Measurements from ENCODE around the gene TRMU. TPM values are rescaled to one million over a fixed set of nuclear protein-coding genes. Genes with fewer than 3 reads are reported as not detected.

Gene TRMU
- total and polyA plus RNA-seq, 4 donors, result 14.3 to 34.4 (median 18.6) TPM

GRCh38 chr22:46356496-46357480, 21.3 kb downstream of the TRMU start:
- Histone ChIP-seq H3K4me3 (ENCODE audit: low read depth in 1 of 3, low read length in 3 of 3) (no peak overlapping the region), H3K4me1 (ENCODE audit: control insufficient read depth in 4 of 4, insufficient read depth in 4 of 4, low read length in 3 of 4) (peaks cover 0 to under 1% (median 0%) of the 10 kb centered on the region in 4 donors), H3K36me3 (ENCODE audit: control insufficient read depth in 4 of 4, insufficient read depth in 3 of 4, low read depth in 1 of 4, low read length in 3 of 4) (peaks cover 7 to 46% (median 27%) of the 10 kb centered on the region in 4 donors), H3K9ac (ENCODE audit: low read depth in 1 of 2, low read length in 2 of 2) (no peak overlapping the region), H3K27ac (ENCODE audit: low read depth in 1 of 2, low read length in 2 of 2) (no peak overlapping the region), H3K27me3 (ENCODE audit: control insufficient read depth in 4 of 4, insufficient read depth in 4 of 4, low read length in 3 of 4) (no peaks in the 10 kb centered on the region), H3K9me3 (ENCODE audit: control insufficient read depth in 4 of 4, low read length in 3 of 4) (no peaks in the 10 kb centered on the region)
- TF ChIP-seq REST (IDR thresholded peaks at IDR 0.05) (no peak), EGR1 (IDR thresholded peaks at IDR 0.05; ENCODE audit: low read depth in 2 of 2) (no peak), SP1 (IDR thresholded peaks at IDR 0.05) (no peak), JUND (IDR thresholded peaks at IDR 0.05) (no peak), RXRA (IDR thresholded peaks at IDR 0.05) (no peak), YY1 (IDR thresholded peaks at IDR 0.05) (no peak), ATF3 (IDR thresholded peaks at IDR 0.05) (no peak), GABPA (IDR thresholded peaks at IDR 0.05 in 1 of 2, conservative IDR thresholded peaks at IDR 0.05 in 1 of 2) (no peak)
- DNase-seq (ENCODE audit: low spot score), result no peak
- whole genome bisulfite sequencing, result 94% methylated on average over 23 of the region's 23 CpGs

- Histone ChIP-seq H3K27me3 (ENCODE audit: control insufficient read depth in 4 of 4, insufficient read depth in 4 of 4, low read length in 3 of 4) (no peaks in the 10 kb centered on the region), H3K36me3 (ENCODE audit: control insufficient read depth in 4 of 4, insufficient read depth in 3 of 4, low read depth in 1 of 4, low read length in 3 of 4) (peaks cover 7 to 35% (median 21%) of the 10 kb centered on the region in 4 donors), H3K9me3 (ENCODE audit: control insufficient read depth in 4 of 4, low read length in 3 of 4) (no peaks in the 10 kb centered on the region), H3K4me1 (ENCODE audit: control insufficient read depth in 4 of 4, insufficient read depth in 4 of 4, low read length in 3 of 4) (peaks cover 0 to 12% (median 8%) of the 10 kb centered on the region in 4 donors), H3K9ac (ENCODE audit: low read depth in 1 of 2, low read length in 2 of 2) (no peak overlapping the region), H3K4me3 (ENCODE audit: low read depth in 1 of 3, low read length in 3 of 3) (no peak overlapping the region), H3K27ac (ENCODE audit: low read depth in 1 of 2, low read length in 2 of 2) (no peak overlapping the region)
- TF ChIP-seq NR2F2 (IDR thresholded peaks at IDR 0.05), result no peak
- no peak for TF ChIP-seq RAD21 (IDR thresholded peaks at IDR 0.05)
- TF ChIP-seq REST (IDR thresholded peaks at IDR 0.05), result no peak
- TF ChIP-seq HNF4G (IDR thresholded peaks at IDR 0.05), result no peak
- no peak for TF ChIP-seq MAX (IDR thresholded peaks at IDR 0.05)
- TF ChIP-seq JUND (IDR thresholded peaks at IDR 0.05), result no peak
- DNase-seq (ENCODE audit: low spot score), result no peak
- 90% methylated on average over 19 of the region's 19 CpGs for WGBS
These were observed 22.4 kb downstream of the TRMU start for GRCh38 chr22:46357711-46358520.

Measured in liver (tissue), 9 donors.